Prostate gland (tissue), 2 donors: ENCODE measurements around the gene ORAI2.

Source experiments
- POLR2A ChIP-seq: fragments of 450-650 bp; IDR thresholded peaks from one replicate; pipeline ENCODE4 v1.6.1; 2016; ENCODE audit warnings: antibody characterized with exemption, mild to moderate bottlenecking
- POLR2AphosphoS5 ChIP-seq: sonication (generic); formaldehyde crosslinking; IDR thresholded peaks from one replicate; pipeline ENCODE4 v1.6.1; 2017; ENCODE audit warnings: antibody characterized with exemption
- TF ChIP-seq, protein P1 (sequence below), 4 experiments: fragments of 200-600 bp in 2 of 4; fragments of 450-650 bp in 2 of 4; sonication (generic) in 2 of 4; IDR thresholded peaks; 1 replicate in 3 of 4; 2 replicates in 1 of 4; pipeline ENCODE4 v1.5.1; 2016 to 2019; ENCODE audit warnings: antibody characterized with exemption in 4 of 4, mild to moderate bottlenecking in 2 of 4, moderate library complexity in 2 of 4

- TF ChIP-seq, protein P1, sequence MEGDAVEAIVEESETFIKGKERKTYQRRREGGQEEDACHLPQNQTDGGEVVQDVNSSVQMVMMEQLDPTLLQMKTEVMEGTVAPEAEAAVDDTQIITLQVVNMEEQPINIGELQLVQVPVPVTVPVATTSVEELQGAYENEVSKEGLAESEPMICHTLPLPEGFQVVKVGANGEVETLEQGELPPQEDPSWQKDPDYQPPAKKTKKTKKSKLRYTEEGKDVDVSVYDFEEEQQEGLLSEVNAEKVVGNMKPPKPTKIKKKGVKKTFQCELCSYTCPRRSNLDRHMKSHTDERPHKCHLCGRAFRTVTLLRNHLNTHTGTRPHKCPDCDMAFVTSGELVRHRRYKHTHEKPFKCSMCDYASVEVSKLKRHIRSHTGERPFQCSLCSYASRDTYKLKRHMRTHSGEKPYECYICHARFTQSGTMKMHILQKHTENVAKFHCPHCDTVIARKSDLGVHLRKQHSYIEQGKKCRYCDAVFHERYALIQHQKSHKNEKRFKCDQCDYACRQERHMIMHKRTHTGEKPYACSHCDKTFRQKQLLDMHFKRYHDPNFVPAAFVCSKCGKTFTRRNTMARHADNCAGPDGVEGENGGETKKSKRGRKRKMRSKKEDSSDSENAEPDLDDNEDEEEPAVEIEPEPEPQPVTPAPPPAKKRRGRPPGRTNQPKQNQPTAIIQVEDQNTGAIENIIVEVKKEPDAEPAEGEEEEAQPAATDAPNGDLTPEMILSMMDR (IDR thresholded peaks at IDR 0.05) = no peak
- TF ChIP-seq POLR2A (no peak), POLR2AphosphoS5 (no peak)
These were observed 6.9 kb upstream of the ORAI2 start for GRCh38 chr7:102426268-102427018.
